ENCODE data around the gene REXO4. TPM values are rescaled to one million over a fixed set of nuclear protein-coding genes. Genes with fewer than 3 reads are reported as not detected.
"Not testable (repeated sequence)": the region's sequence is repeated elsewhere in the genome, so short reads cannot be mapped to it uniquely, and the experiment has no call there.

REXO4 gene
- total RNA-seq, 1 donor, result 9.0 TPM

- no peaks in the 10 kb centered on the region for H3K27me3 ChIP-seq (ENCODE audit: insufficient read depth, low read length)
Measured at GRCh38 chr9:133408042-133408441, 9.8 kb downstream of the REXO4 start.

GRCh38 chr9:133406480-133407307, 11.1 kb downstream of the REXO4 start:
- no peaks in the 10 kb centered on the region for H3K9me3 ChIP-seq (ENCODE audit: low read depth, low read length)
- no peaks in the 10 kb centered on the region for H3K4me1 ChIP-seq (ENCODE audit: insufficient read depth, low read length)
- H3K4me3 ChIP-seq (ENCODE audit: low read length), result no peak overlapping the region
- H3K27me3 ChIP-seq (ENCODE audit: insufficient read depth, low read length), result no peaks in the 10 kb centered on the region

More at GRCh38 chr9:133408042-133408441, 9.8 kb downstream of the REXO4 start:
- H3K4me3 ChIP-seq (ENCODE audit: low read length), result no peak overlapping the region
- no peaks in the 10 kb centered on the region for H3K4me1 ChIP-seq (ENCODE audit: insufficient read depth, low read length)
- no peaks in the 10 kb centered on the region for H3K9me3 ChIP-seq (ENCODE audit: low read depth, low read length)

- H3K4me3 ChIP-seq (ENCODE audit: low read length), result no peak overlapping the region
- H3K27me3 ChIP-seq (ENCODE audit: insufficient read depth, low read length), result no peaks in the 10 kb centered on the region
- H3K9me3 ChIP-seq (ENCODE audit: low read depth, low read length), result no peaks in the 10 kb centered on the region
- no peaks in the 10 kb centered on the region for H3K4me1 ChIP-seq (ENCODE audit: insufficient read depth, low read length)
Measured at GRCh38 chr9:133405508-133406438, 12.0 kb downstream of the REXO4 start.

DNA sequence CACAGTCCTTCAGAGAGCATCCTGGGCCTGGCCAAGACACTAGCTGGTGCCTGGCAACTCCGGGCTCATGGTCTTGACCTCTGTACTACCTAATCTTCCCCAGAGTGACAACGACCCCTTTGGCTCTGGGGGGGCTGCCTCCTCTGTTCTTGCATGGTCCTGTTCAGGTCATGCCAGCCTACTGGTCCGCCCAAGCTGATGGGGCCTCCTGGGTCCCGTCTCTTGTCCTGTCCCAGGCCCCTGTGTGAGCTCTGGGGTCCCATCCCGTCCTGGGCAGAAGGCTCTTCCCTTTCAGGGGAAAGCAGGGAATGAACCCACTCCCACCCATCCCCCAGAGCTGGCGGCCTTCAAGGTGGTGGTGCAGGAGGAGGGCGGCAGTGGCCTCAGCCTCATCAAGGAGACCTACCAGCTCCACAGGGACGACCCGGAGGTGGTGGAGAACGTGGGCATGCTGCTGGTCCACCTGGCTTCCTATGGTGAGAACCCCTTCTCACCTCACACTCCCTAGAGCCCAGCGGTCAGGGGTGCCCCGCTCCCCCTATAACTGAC, 13.3 kb downstream of the REXO4 start:
- H3K27me3 ChIP-seq (ENCODE audit: insufficient read depth, low read length), result no peaks in the 10 kb centered on the region
- H3K4me3 ChIP-seq (ENCODE audit: low read length), result no peak overlapping the region
- H3K4me1 ChIP-seq (ENCODE audit: insufficient read depth, low read length), result no peaks in the 10 kb centered on the region
- H3K9me3 ChIP-seq (ENCODE audit: low read depth, low read length), result no peaks in the 10 kb centered on the region

GRCh38 chr9:133403766-133404453, 13.9 kb downstream of the REXO4 start:
- no peaks in the 10 kb centered on the region for H3K9me3 ChIP-seq (ENCODE audit: low read depth, low read length)
- no peaks in the 10 kb centered on the region for H3K27me3 ChIP-seq (ENCODE audit: insufficient read depth, low read length)
- H3K4me1 ChIP-seq (ENCODE audit: insufficient read depth, low read length), result no peaks in the 10 kb centered on the region
- no peak overlapping the region for H3K4me3 ChIP-seq (ENCODE audit: low read length)

DNA sequence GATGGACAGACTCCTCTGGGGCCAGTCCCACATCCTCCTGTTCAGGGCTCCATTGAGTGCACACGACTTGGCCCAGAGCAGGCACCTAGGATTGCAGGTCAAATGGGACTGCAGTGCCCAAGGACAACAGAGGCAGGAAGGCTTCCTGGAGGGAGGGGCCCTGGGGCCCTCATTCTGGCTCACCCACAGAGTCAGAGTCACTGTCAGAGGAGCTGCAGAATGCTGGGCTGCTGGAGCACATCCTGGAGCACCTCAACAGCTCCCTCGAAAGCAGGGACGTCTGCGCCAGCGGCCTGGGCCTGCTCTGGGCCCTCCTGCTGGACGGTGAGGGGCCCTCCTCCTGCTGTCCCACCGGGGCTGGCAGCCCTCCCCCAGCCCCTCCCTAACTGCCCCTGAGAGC, 15.1 kb downstream of the REXO4 start:
- no peaks in the 10 kb centered on the region for H3K9me3 ChIP-seq (ENCODE audit: low read depth, low read length)
- no peaks in the 10 kb centered on the region for H3K27me3 ChIP-seq (ENCODE audit: insufficient read depth, low read length)
- no peak overlapping the region for H3K4me3 ChIP-seq (ENCODE audit: low read length)
- H3K4me1 ChIP-seq (ENCODE audit: insufficient read depth, low read length), result no peaks in the 10 kb centered on the region

DNA sequence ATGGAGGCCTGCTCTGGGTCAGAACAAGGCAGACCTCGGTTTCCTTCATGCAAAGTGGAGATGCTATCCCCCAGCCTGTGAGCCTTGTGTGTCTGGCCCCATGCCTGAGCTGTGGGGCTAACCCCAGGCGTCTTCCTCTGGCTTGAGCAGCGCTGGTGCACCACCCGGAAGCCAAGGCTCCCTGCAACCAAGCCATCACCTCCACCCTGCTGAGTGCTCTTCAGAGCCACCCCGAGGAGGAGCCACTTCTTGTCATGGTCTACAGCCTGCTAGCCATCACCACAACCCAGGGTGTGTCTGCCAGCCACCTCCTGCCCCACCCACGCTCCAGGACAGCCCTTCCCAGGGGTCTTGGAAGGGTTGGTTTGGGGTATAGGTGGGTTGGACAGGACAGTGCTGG, 16.2 kb downstream of the REXO4 start:
- no peak overlapping the region for H3K4me3 ChIP-seq (ENCODE audit: low read length)

GRCh38 chr9:133400292-133400691, 17.5 kb downstream of the REXO4 start:
- no peaks in the 10 kb centered on the region for H3K4me1 ChIP-seq (ENCODE audit: insufficient read depth, low read length)
- no peak overlapping the region for H3K4me3 ChIP-seq (ENCODE audit: low read length)
- H3K9me3 ChIP-seq (ENCODE audit: low read depth, low read length), result no peaks in the 10 kb centered on the region
- H3K27me3 ChIP-seq (ENCODE audit: insufficient read depth, low read length), result no peaks in the 10 kb centered on the region

More for the DNA sequence above, 16.2 kb downstream of the REXO4 start:
- Histone ChIP-seq H3K27me3 (ENCODE audit: insufficient read depth, low read length) (no peaks in the 10 kb centered on the region), H3K9me3 (ENCODE audit: low read depth, low read length) (no peaks in the 10 kb centered on the region), H3K4me1 (ENCODE audit: insufficient read depth, low read length) (no peaks in the 10 kb centered on the region)

- Histone ChIP-seq H3K9me3 (ENCODE audit: low read depth, low read length) (no peaks in the 10 kb centered on the region), H3K4me3 (ENCODE audit: low read length) (no peak overlapping the region)
Measured at GRCh38 chr9:133397895-133398294, 19.9 kb downstream of the REXO4 start.

GRCh38 chr9:133397370-133397769, 20.4 kb downstream of the REXO4 start:
- no peaks in the 10 kb centered on the region for H3K27me3 ChIP-seq (ENCODE audit: insufficient read depth, low read length)
- H3K9me3 ChIP-seq (ENCODE audit: low read depth, low read length), result no peaks in the 10 kb centered on the region
- no peak overlapping the region for H3K4me3 ChIP-seq (ENCODE audit: low read length)
- no peaks in the 10 kb centered on the region for H3K4me1 ChIP-seq (ENCODE audit: insufficient read depth, low read length)

More at GRCh38 chr9:133397895-133398294, 19.9 kb downstream of the REXO4 start:
- Histone ChIP-seq H3K4me1 (ENCODE audit: insufficient read depth, low read length) (no peaks in the 10 kb centered on the region), H3K27me3 (ENCODE audit: insufficient read depth, low read length) (no peaks in the 10 kb centered on the region)

DNA sequence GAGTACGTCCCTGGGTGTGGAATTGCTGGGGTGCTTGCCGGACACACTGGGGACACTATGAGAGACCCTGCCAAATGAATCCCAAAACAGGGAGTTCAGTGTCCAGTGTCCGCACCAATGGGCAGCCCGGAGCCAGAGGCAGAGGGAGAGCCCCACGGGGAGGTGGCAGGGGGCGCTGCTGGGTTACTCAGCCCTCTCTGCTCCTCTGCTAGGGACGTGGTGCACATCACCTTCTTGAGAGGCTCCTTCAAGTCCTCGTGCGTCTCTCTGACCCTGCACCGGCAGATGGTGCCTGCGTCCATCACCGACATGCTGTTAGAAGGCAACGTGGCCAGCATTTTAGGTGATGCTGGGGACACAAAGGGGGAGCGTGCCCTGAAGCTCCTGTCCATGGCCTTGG, 20.9 kb downstream of the REXO4 start:
- H3K27me3 ChIP-seq (ENCODE audit: insufficient read depth, low read length), result no peaks in the 10 kb centered on the region
- H3K4me3 ChIP-seq (ENCODE audit: low read length), result no peak overlapping the region
- H3K9me3 ChIP-seq (ENCODE audit: low read depth, low read length), result no peaks in the 10 kb centered on the region

DNA sequence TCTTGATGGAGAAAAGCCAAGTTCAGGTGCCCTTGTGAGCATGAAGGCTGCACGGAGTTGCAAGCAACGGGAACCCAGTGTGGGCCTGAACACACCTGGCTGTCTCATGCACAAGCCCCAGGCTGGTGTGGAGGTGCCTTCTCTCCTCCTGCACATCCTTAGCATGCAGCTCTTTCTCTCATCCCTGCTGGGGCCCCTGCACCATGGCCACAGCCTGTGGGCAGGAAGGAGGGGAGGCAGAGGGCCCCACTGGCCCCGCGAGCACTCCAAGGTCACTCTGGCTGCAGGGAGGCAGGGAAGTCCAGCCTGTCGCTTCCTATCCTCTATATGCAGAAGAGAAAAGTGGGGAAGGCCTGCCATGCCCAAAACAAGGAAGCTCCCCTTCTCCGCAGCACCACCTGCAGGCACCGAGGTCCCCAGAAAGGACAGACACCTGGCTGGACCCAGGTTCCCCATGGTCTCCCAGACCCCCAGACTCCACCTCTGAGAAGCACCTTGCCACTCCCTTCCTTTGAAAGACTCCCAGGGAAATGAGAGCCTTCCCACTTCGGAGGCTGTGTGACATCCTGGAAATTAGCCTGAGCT, 23.0 kb downstream of the REXO4 start:
- no peak overlapping the region for H3K4me3 ChIP-seq (ENCODE audit: low read length)
- no peaks in the 10 kb centered on the region for H3K27me3 ChIP-seq (ENCODE audit: insufficient read depth, low read length)

More for the DNA sequence above, 20.9 kb downstream of the REXO4 start:
- H3K4me1 ChIP-seq (ENCODE audit: insufficient read depth, low read length), result no peaks in the 10 kb centered on the region

DNA sequence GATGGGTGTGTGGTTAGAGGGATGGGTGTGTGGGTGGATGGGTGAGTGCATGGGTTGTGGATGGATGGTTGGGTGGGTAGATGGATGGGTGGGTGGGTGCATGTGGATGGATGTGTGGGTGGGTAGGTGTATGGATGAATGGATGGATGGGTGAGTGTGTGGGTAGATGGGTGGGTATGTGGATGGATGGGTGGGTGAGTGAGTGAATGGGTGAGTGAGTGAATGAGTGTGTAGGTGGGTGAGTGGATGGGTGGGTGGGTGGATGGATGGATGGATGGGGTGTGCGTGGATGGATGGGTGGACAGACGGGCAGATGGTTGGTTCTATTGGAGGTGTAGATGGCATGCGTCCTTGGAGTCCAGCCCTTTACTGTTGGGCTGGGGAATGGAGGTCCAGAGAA, 24.4 kb downstream of the REXO4 start:
- Histone ChIP-seq H3K9me3 (ENCODE audit: low read depth, low read length) (no peaks in the 10 kb centered on the region), H3K4me3 (ENCODE audit: low read length) (no peak overlapping the region), H3K27me3 (ENCODE audit: insufficient read depth, low read length) (no peaks in the 10 kb centered on the region), H3K4me1 (ENCODE audit: insufficient read depth, low read length) (no peaks in the 10 kb centered on the region)

More for the DNA sequence above, 23.0 kb downstream of the REXO4 start:
- Histone ChIP-seq H3K4me1 (ENCODE audit: insufficient read depth, low read length) (no peaks in the 10 kb centered on the region), H3K9me3 (ENCODE audit: low read depth, low read length) (no peaks in the 10 kb centered on the region)

DNA sequence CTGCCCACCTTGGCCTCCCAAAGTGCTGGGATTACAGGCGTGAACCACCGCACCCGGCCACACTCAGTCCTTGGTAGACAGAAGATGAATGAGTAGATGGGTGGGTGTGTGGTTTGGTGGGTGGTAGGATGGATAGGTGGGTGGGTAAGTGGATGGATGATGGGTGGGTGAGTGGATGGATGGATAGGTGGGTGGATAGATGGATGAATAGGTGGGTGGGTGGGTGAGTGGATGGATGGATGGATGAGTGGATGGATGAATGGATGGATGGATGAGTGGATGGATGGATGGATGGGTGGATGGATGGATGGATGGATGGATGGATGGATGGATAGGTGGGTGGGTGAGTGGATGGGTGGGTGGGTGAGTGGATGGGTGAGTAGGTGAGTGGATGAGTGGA, 25.5 kb downstream of the REXO4 start:
- not testable (repeated sequence) for H3K4me3 ChIP-seq (ENCODE audit: low read length); H3K27me3 ChIP-seq (ENCODE audit: insufficient read depth, low read length); H3K9me3 ChIP-seq (ENCODE audit: low read depth, low read length); H3K4me1 ChIP-seq (ENCODE audit: insufficient read depth, low read length)

Data from mononuclear cell (primary cell).